ENCODE measurements around the gene PYGO2. TPM values are rescaled to one million over a fixed set of nuclear protein-coding genes. Genes with fewer than 3 reads are reported as not detected.

PYGO2 gene
- total RNA-seq, 1 donor from 2014 or later: 48.7 TPM

DNA sequence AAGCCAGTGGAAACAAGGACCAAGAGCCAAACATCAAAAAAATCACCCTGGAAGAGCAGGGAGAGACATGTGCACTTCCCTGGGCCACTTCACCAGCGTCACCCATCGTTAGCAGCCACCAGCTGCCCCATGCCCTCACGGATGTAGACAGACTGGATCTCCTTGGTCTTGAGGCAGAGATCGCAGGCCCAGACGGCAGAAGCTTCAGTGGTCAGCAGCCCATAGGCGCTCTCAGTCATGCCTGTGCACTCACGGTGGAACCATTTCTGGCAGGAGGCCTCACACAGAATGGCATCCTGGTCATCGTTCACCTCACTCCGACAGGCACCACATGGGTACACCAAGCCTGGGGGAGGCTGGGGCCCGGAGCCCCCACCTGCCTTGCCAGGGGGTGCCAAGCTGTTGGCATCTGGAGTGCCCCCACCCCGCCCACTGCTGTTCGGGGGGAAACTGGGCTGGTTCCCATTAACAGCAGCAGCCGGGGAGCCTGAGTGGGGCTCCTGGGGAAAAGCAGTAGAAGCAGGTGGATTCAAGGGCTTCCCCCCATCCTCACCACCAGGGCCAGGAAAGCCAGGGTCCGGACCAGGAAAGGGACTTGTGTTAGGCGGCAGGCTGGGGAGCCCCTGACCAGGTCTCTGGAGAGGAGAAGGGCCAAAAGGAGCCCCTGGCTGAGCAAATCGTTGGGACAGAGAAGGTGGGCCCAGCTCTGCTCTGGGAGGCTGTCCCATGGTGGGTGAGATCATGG lies 2.7 kb downstream of the PYGO2 start:
- H3K4me3 ChIP-seq: no peak overlapping the region
- H3K27ac ChIP-seq: peak overlapping the region in 1 of 2 donors; percentile 27
- H3K9me3 ChIP-seq: no peaks in the 10 kb centered on the region
- TF ChIP-seq, protein P1, sequence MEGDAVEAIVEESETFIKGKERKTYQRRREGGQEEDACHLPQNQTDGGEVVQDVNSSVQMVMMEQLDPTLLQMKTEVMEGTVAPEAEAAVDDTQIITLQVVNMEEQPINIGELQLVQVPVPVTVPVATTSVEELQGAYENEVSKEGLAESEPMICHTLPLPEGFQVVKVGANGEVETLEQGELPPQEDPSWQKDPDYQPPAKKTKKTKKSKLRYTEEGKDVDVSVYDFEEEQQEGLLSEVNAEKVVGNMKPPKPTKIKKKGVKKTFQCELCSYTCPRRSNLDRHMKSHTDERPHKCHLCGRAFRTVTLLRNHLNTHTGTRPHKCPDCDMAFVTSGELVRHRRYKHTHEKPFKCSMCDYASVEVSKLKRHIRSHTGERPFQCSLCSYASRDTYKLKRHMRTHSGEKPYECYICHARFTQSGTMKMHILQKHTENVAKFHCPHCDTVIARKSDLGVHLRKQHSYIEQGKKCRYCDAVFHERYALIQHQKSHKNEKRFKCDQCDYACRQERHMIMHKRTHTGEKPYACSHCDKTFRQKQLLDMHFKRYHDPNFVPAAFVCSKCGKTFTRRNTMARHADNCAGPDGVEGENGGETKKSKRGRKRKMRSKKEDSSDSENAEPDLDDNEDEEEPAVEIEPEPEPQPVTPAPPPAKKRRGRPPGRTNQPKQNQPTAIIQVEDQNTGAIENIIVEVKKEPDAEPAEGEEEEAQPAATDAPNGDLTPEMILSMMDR (IDR thresholded peaks at IDR 0.05): no peak
- H3K27me3 ChIP-seq: no peaks in the 10 kb centered on the region
- intact Hi-C loops (cut with DNase I): loop anchor here (5.0 kb wide), 1 partner anchor 103 kb away; the partner anchor contains the start of gene EFNA4
- H3K4me1 ChIP-seq: peaks cover 12 to 41% of the 10 kb centered on the region in 2 donors
- DNase-seq (ENCODE audit: low spot score in 2 of 2): no peak
- H3K36me3 ChIP-seq: peaks cover 16 to 32% of the 10 kb centered on the region in 2 donors

DNA sequence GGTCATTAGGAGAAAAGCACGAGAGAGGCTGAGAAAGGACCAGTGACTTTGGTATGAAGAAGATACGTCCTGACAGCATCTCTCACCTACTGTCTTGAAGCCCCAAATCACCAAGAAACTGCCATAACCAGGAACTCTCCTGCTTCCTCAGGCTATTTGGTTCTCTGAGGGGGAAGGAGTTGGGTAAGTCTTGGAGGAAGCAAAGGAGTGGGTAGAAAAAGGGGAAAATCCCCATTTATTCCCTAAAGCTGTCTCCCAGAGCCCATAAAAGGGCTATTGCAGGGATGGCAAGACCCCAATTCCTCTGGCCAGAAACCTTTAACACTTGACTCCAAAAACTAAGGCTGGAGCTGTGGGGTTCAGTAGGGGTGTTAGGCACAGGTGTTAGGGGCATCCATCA lies 3.5 kb downstream of the PYGO2 start:
- DNase-seq (ENCODE audit: low spot score in 2 of 2): no peak
- Histone ChIP-seq H3K27ac (no peak overlapping the region), H3K27me3 (no peaks in the 10 kb centered on the region), H3K4me3 (no peak overlapping the region), H3K4me1 (peaks cover 18 to 49% of the 10 kb centered on the region in 2 donors), H3K36me3 (peaks cover 12 to 24% of the 10 kb centered on the region in 2 donors), H3K9me3 (no peaks in the 10 kb centered on the region)
- TF ChIP-seq, protein P1 (IDR thresholded peaks at IDR 0.05): no peak
- intact Hi-C loops (cut with DNase I): loop anchor here (5.0 kb wide), 1 partner anchor 104 kb away; the partner anchor contains the start of gene EFNA4

DNA sequence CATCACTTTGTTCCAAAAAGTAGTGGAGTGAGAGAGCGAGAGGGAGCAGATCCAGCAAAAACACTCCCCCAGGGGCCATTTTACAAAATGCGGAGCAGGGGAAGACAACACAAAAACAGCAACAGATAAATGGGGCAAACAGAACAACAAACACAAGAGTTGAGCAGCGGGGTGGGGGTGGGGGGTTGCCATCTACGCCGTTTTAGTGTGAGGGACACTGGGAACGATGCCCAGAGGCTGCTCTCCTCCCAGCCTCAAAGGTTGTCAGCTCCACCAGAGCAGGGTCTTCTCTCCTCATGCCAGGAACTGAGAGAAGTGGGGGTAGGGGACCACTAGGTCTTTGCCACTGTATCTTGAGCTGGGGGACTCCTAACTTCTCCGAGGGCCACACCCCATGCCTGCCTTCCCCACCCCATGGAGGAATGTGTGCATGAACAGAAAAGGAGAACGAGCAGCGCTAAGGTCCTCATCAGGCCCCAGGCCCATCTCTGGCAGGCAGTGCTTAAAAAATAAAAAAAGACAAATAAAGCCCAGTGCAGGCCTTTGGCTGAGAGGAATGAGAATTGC lies 4.4 kb downstream of the PYGO2 start:
- TF ChIP-seq, protein P1 (IDR thresholded peaks at IDR 0.05): no peak
- Histone ChIP-seq H3K27ac (peak overlapping the region; percentile 65 to 83), H3K4me3 (no peak overlapping the region), H3K36me3 (peaks cover 12 to 20% of the 10 kb centered on the region in 2 donors), H3K27me3 (no peaks in the 10 kb centered on the region), H3K4me1 (peaks cover 18 to 47% of the 10 kb centered on the region in 2 donors), H3K9me3 (no peaks in the 10 kb centered on the region)
- no peak for DNase-seq (ENCODE audit: low spot score in 2 of 2)
- intact Hi-C loops (cut with DNase I): loop anchor here (2.0 to 5.0 kb wide), 2 partner anchors 14 to 105 kb away; partner anchors contain the start of genes EFNA4 and SHC1

DNA sequence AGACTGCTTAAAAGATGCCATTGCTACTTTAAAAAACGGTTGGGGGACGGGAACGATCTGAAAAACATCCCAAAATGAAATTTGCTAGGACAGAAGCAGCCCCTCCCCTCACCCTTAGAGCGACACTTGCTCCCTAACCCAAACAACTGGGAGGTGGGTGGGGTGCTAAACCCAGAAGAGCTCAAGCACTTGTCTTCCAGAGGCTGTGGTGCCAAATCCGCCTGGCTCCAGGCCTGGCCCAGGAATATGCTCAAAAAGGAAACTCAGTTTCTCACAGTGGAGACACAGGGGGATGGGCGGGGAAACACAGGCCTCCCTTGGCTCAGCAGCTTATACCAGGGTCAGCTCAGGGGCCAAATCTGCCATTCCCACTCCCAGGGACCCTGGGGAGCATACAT lies 5.0 kb downstream of the PYGO2 start:
- H3K4me1 ChIP-seq: peaks cover 18 to 47% of the 10 kb centered on the region in 2 donors
- TF ChIP-seq, protein P1 (IDR thresholded peaks at IDR 0.05): no peak
- peak overlapping the region; percentile 65 to 83 for H3K27ac ChIP-seq
- peaks cover 12 to 22% of the 10 kb centered on the region in 2 donors for H3K36me3 ChIP-seq
- no peaks in the 10 kb centered on the region for H3K27me3 ChIP-seq
- H3K4me3 ChIP-seq: peak overlapping the region; percentile 68 to 70
- DNase-seq (ENCODE audit: low spot score in 2 of 2): no peak
- no peaks in the 10 kb centered on the region for H3K9me3 ChIP-seq
- intact Hi-C loops (cut with DNase I): loop anchor here (1.0 to 5.0 kb wide), 4 partner anchors 14 to 106 kb away; partner anchors contain the start of genes EFNA4, FLAD1 and SHC1

DNA sequence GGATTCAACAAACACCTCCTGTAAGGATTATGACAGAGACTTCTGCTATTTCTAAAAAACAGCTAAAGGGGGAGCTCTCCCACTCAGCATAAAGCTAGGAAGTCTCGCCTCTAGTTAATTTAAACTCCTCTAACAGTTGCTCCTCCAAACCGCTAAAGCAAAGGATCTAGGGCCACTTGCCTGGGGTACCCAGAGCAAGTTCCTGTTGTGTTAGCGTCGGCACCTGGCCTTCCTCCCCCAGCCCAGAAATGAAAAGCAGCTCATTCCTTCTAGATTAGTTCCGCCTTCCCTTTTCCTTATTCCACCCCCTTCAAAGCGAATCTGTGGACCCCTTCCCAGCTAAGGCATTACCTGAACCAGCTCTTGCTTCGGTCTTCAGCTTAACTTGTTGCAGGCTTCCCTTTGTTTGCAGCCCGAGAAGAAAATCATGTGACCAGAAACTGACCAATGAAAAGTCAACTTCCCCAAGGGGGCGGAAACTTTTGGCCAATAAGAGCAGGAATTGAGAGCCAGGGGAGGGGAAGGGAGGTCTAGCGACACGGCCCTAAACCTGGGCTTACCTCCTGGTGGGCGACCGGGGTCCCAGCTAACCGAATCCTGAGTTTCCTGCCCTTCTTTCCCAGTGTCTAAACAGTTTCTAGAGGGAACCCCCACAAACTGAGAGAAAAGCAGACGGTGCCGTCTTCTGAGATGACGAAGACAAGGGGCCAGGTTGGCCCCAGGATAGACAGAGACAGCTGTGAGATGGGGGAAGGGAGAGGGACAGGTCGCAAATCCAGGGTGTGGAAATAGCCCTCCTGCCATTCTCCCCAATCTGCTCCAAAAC lies 5.7 kb downstream of the PYGO2 start, which contains the start of gene PBXIP1:
Gene PBXIP1, minus strand, starts transcription at position 382 of the 826 bp plus-strand sequence. CDS start 2,378 bp downstream, outside the sequence.
- intact Hi-C loops (cut with DNase I): loop anchor here (1.0 to 5.0 kb wide), 4 partner anchors 15 to 106 kb away; partner anchors contain the start of genes EFNA4, FLAD1 and SHC1
- Histone ChIP-seq H3K4me1 (peaks cover 18 to 47% of the 10 kb centered on the region in 2 donors), H3K27ac (peak within 1 kb of the TSS; percentile 65 to 83), H3K4me3 (peak within 1 kb of the TSS; percentile 68 to 70), H3K36me3 (peaks cover 16 to 28% of the 10 kb centered on the region in 2 donors), H3K9me3 (no peaks in the 10 kb centered on the region), H3K27me3 (no peaks in the 10 kb centered on the region)
- DNase-seq (ENCODE audit: low spot score in 2 of 2): peak; percentile 52 to 93
- TF ChIP-seq, protein P1 (IDR thresholded peaks at IDR 0.05): peak in 2 of 3 experiments; percentile 15 to 26

Data from ascending aorta (tissue), 2 donors.